H1 (cell line): Measurements from ENCODE around the gene SGCE. TPM values are rescaled to one million over a fixed set of nuclear protein-coding genes. Genes with fewer than 3 reads are reported as not detected.

Source experiments
- CTCF ChIA-PET: fragments of 300-600 bp; sonication (Branson Sonifier 250); formaldehyde crosslinking; loops from one replicate; lab custom pipeline; 2021; ENCODE audit not compliant: partially characterized antibody; lab: Charles Lee
- POLR2A ChIA-PET: fragments of 300-600 bp; sonication (Branson Sonifier 250); formaldehyde crosslinking; loops from one replicate; lab custom pipeline; 2021; ENCODE audit warnings: inconsistent platforms; ENCODE audit not compliant: partially characterized antibody; lab: Charles Lee
- DNase-seq, 2 experiments: peaks; one replicate each; pipeline versions ENCODE4 v3.0.0 to v3.0.0-alpha.2; 2010 to 2022; ENCODE audit warnings: low spot score in 2 of 2, low read depth in 1 of 2, mixed read lengths in 1 of 2
- FAIRE-seq: peaks from 2 replicates; lab custom pipeline; 2011; peaks lifted over from hg19 to GRCh38; lab: Jason Lieb, UNC
- H2AFZ ChIP-seq: 2 replicates; pipeline ENCODE4 v1.8.1; 2012; ENCODE audit warnings: low read length, inconsistent platforms
- H2AK5ac ChIP-seq: 2 replicates; pipeline ENCODE4 v1.6.1; 2013; ENCODE audit warnings: low read depth, low read length
- H2BK120ac ChIP-seq: replicated peaks from 2 replicates; pipeline ENCODE3; 2013; ENCODE audit warnings: low read depth, low read length, inconsistent platforms
- H2BK12ac ChIP-seq: 2 replicates; pipeline ENCODE4 v1.6.1; 2013; ENCODE audit warnings: low read depth, low read length
- H2BK15ac ChIP-seq: 2 replicates; pipeline ENCODE4 v1.6.1; 2013; ENCODE audit warnings: low read length
- H2BK20ac ChIP-seq: 2 replicates; pipeline ENCODE4 v1.6.1; 2013; ENCODE audit warnings: low read length
- H2BK5ac ChIP-seq: 2 replicates; pipeline ENCODE4 v1.6.1; 2013; ENCODE audit warnings: low read depth, low read length
- H3K14ac ChIP-seq: 2 replicates; pipeline ENCODE4 v1.6.1; 2013; ENCODE audit warnings: inconsistent platforms; ENCODE audit not compliant: insufficient read length
- H3K18ac ChIP-seq: 2 replicates; pipeline ENCODE4 v1.6.1; 2013; ENCODE audit warnings: low read length; ENCODE audit errors: extremely low read depth
- H3K23ac ChIP-seq: 2 replicates; pipeline ENCODE4 v1.6.1; 2013; ENCODE audit warnings: inconsistent platforms; ENCODE audit not compliant: insufficient read length
- H3K23me2 ChIP-seq: 2 replicates; pipeline ENCODE4 v1.6.1; 2013; ENCODE audit warnings: low read depth, low read length
- H3K27ac ChIP-seq: 2 replicates; pipeline ENCODE4 v1.6.1; 2011; ENCODE audit warnings: low read depth, low read length, inconsistent platforms
- H3K27me3 ChIP-seq, 4 experiments: replicated peaks in 1 of 4; 1 replicate in 1 of 4; 2 replicates in 3 of 4; pipeline versions ENCODE4 v1.6.1 to v1.8.1; 2011 to 2013; ENCODE audit warnings: low read length in 3 of 4, mild to moderate bottlenecking in 3 of 4, inconsistent platforms in 2 of 4, mixed read lengths in 2 of 4, moderate library complexity in 1 of 4; ENCODE audit not compliant: control insufficient read depth in 3 of 4, insufficient read depth in 3 of 4; ENCODE audit errors: extremely low read depth in 1 of 4
- H3K36me3 ChIP-seq, 4 experiments: 2 replicates each; pipeline versions ENCODE4 v1.6.1 to v1.8.1; 2011 to 2013; ENCODE audit warnings: mild to moderate bottlenecking in 4 of 4, low read length in 3 of 4, moderate library complexity in 2 of 4, control low read depth in 1 of 4, inconsistent platforms in 1 of 4; ENCODE audit not compliant: insufficient read depth in 4 of 4, control insufficient read depth in 2 of 4
- H3K4ac ChIP-seq: replicated peaks from 2 replicates; pipeline ENCODE3; 2013; ENCODE audit warnings: low read length, low read depth, mixed read lengths, inconsistent platforms; ENCODE audit not compliant: insufficient read length
- H3K4me1 ChIP-seq, 4 experiments: replicated peaks in 1 of 4; 1 replicate in 1 of 4; 2 replicates in 3 of 4; pipeline versions ENCODE4 v1.6.1 to v1.8.1; 2011 to 2013; ENCODE audit warnings: low read length in 3 of 4, inconsistent platforms in 2 of 4, mixed read lengths in 1 of 4; ENCODE audit not compliant: insufficient read depth in 4 of 4, control insufficient read depth in 3 of 4
- H3K4me2 ChIP-seq, 2 experiments: 2 replicates each; pipeline versions ENCODE4 v1.6.1 to v1.8.1; 2011 to 2013; ENCODE audit warnings: low read depth in 2 of 2, low read length in 2 of 2, control low read depth in 1 of 2, inconsistent platforms in 1 of 2, mild to moderate bottlenecking in 1 of 2; ENCODE audit not compliant: insufficient read depth in 1 of 2
- H3K4me3 ChIP-seq, 4 experiments: fragments of 200-600, 300-600 bp in 1 of 4; sonication (generic), shearing (Covaris generic), sonication (Bioruptor Twin) in 1 of 4; 2 replicates each; pipeline versions ENCODE4 v1.5.1 to v1.8.1; 2011 to 2016; ENCODE audit warnings: low read length in 4 of 4, low read depth in 3 of 4, control low read depth in 2 of 4, inconsistent platforms in 2 of 4, mild to moderate bottlenecking in 2 of 4, mixed read lengths in 1 of 4, moderate library complexity in 1 of 4; ENCODE audit not compliant: insufficient read depth in 2 of 4; ENCODE audit errors: extremely low read depth in 1 of 4
- H3K56ac ChIP-seq: replicated peaks from 2 replicates; pipeline ENCODE3; 2013; ENCODE audit warnings: low read depth, mild to moderate bottlenecking, mixed read lengths, low read length, inconsistent platforms; ENCODE audit not compliant: insufficient read length
- H3K79me1 ChIP-seq: 2 replicates; pipeline ENCODE4 v1.6.1; 2013; ENCODE audit warnings: low read depth, low read length, control low read depth
- H3K79me2 ChIP-seq, 2 experiments: 2 replicates each; pipeline versions ENCODE4 v1.6.1 to v1.8.1; 2012 to 2013; ENCODE audit warnings: low read length in 2 of 2, mild to moderate bottlenecking in 2 of 2, inconsistent platforms in 1 of 2; ENCODE audit not compliant: insufficient read depth in 2 of 2, control insufficient read depth in 1 of 2
- H3K9ac ChIP-seq, 4 experiments: replicated peaks in 1 of 4; 1 replicate in 1 of 4; 2 replicates in 3 of 4; pipeline versions ENCODE4 v1.6.1 to v1.8.1; 2011 to 2013; ENCODE audit warnings: low read depth in 3 of 4, low read length in 3 of 4, control low read depth in 2 of 4, mild to moderate bottlenecking in 2 of 4, moderate library complexity in 2 of 4, inconsistent platforms in 1 of 4; ENCODE audit errors: extremely low read depth in 1 of 4
- H3K9me3 ChIP-seq, 2 experiments: 2 replicates each; pipeline versions ENCODE4 v1.6.1 to v1.8.1; 2012 to 2013; ENCODE audit warnings: mild to moderate bottlenecking in 2 of 2, moderate library complexity in 2 of 2, control low read depth in 1 of 2, inconsistent platforms in 1 of 2, low read depth in 1 of 2, low read length in 1 of 2, mixed read lengths in 1 of 2; ENCODE audit not compliant: insufficient read depth in 2 of 2
- H4K20me1 ChIP-seq, 2 experiments: replicated peaks in 1 of 2; 2 replicates each; pipeline versions ENCODE3 to v1.8.1; 2011 to 2013; ENCODE audit warnings: inconsistent platforms in 2 of 2, low read length in 2 of 2, mild to moderate bottlenecking in 1 of 2; ENCODE audit not compliant: insufficient read depth in 2 of 2, control insufficient read depth in 1 of 2
- H4K5ac ChIP-seq: 2 replicates; pipeline ENCODE4 v1.6.1; 2013; ENCODE audit warnings: low read length, low read depth, mixed read lengths, inconsistent platforms; ENCODE audit not compliant: insufficient read length
- H4K8ac ChIP-seq: 2 replicates; pipeline ENCODE4 v1.8.0; 2013; ENCODE audit warnings: mild to moderate bottlenecking, moderate library complexity, low read length, inconsistent platforms; ENCODE audit not compliant: insufficient read depth; ENCODE audit errors: extremely low read depth
- H4K91ac ChIP-seq: replicated peaks from 2 replicates; pipeline ENCODE3; 2013; ENCODE audit warnings: low read length, mixed read lengths, inconsistent platforms; ENCODE audit not compliant: insufficient read length
- ASH2L ChIP-seq: fragments of 200-600, 300-600 bp; sonication (generic); IDR thresholded peaks from one replicate; pipeline ENCODE4 v1.7.1; 2017; ENCODE audit warnings: low read length
- CBX8 ChIP-seq: fragments of 300-800, 300-1000 bp; sonication (generic); IDR thresholded peaks from 2 replicates; pipeline ENCODE4 v1.7.1; 2016; ENCODE audit warnings: low read depth, low read length, borderline replicate concordance
- EP300 ChIP-seq, 2 experiments: IDR thresholded peaks; 1 replicate in 1 of 2; 2 replicates in 1 of 2; pipeline ENCODE4 v1.6.1; 2011 to 2012; ENCODE audit warnings: low read depth in 2 of 2, low read length in 2 of 2, mild to moderate bottlenecking in 2 of 2, borderline replicate concordance in 1 of 2, inconsistent platforms in 1 of 2, moderate library complexity in 1 of 2
- MAFK ChIP-seq: IDR thresholded peaks from 2 replicates; pipeline ENCODE4 v1.6.1; 2012; ENCODE audit warnings: low read depth, mild to moderate bottlenecking, improper control_type of control experiment, low read length
- RXRA ChIP-seq: IDR thresholded peaks from 2 replicates; pipeline ENCODE4 v1.6.1; 2011; ENCODE audit warnings: low read depth, mild to moderate bottlenecking, low read length, moderate library complexity; ENCODE audit not compliant: insufficient read depth
- TAF1 ChIP-seq: IDR thresholded peaks from 2 replicates; pipeline ENCODE4 v1.6.1; 2011; ENCODE audit warnings: mild to moderate bottlenecking, low read depth, low read length
- WGBS, 2 experiments: shearing (Covaris generic) in 1 of 2; methylation state at CpG; one replicate each; pipeline versions ENCODE4 v1.1.6 to v1.1.7; 2013 to 2015; ENCODE audit warnings: low lambda C conversion rate in 2 of 2, mixed read lengths in 2 of 2, inconsistent platforms in 1 of 2, low coverage in 1 of 2, missing lambda C conversion rate in 1 of 2; ENCODE audit not compliant: insufficient replicate concordance in 2 of 2, insufficient coverage in 1 of 2, insufficient read length in 1 of 2; ENCODE audit errors: extremely low coverage in 1 of 2, missing lambda C conversion rate in 1 of 2; 5-methylcytosine and 5-hydroxymethylcytosine counted together
- polyA plus RNA-seq, 7 experiments: library from polyadenylated mRNA; depleted of rRNA in 3 of 7; stranded (reverse) in 5 of 7; unstranded in 2 of 7; fragments of >200 nt in 5 of 7; fragments of 200-250 nt in 2 of 7; gene quantifications; 1 replicate in 5 of 7; 2 replicates in 1 of 7; 4 replicates in 1 of 7; pipeline versions ENCODE4 v1.2.1 to v1.2.3, GENCODE V29; 2011 to 2013; ENCODE audit warnings: missing spikeins in 2 of 7, mixed read lengths in 2 of 7
- total RNA-seq: library from RNA; stranded (reverse); fragmentation: NEBNext Ultra II Directional; extraction: Animal tissue kit (Norgen Biotek cat#: 25700); gene quantifications from 2 replicates; pipeline ENCODE4 v1.2.1, GENCODE V29; 2021

SGCE gene
- total and polyA plus RNA-seq, 2 of the 8 experiments (the other 6 are each of a cell fraction or from before 2014, with no cell fraction given): 12.8 to 25.0 TPM

- Histone ChIP-seq H2AK5ac (no peak overlapping the region), H2BK20ac (no peak overlapping the region), H2BK12ac (no peak overlapping the region), H3K23ac (no peak overlapping the region), H2BK15ac (no peak overlapping the region), H4K20me1 (no peaks in the 10 kb centered on the region), H3K79me1 (no peaks in the 10 kb centered on the region), H4K8ac (no peak overlapping the region), H3K18ac (no peak overlapping the region), H3K9ac (no peak overlapping the region), H4K91ac (no peak overlapping the region), H3K14ac (no peak overlapping the region), H3K79me2 (no peaks in the 10 kb centered on the region), H2BK5ac (no peak overlapping the region), H3K4me3 (no peak overlapping the region), H2AFZ (no peak overlapping the region), H3K23me2 (no peaks in the 10 kb centered on the region), H3K56ac (no peak overlapping the region), H3K27me3 (no peaks in the 10 kb centered on the region), H3K4ac (no peak overlapping the region), H3K9me3 (no peaks in the 10 kb centered on the region), H2BK120ac (no peak overlapping the region), H3K27ac (no peak overlapping the region), H4K5ac (no peak overlapping the region), H3K36me3 (no peaks in the 10 kb centered on the region), H3K4me1 (no peaks in the 10 kb centered on the region), H3K4me2 (no peak overlapping the region)
- FAIRE-seq (no peak), DNase-seq (no peak)
- CTCF ChIA-PET: interaction anchor here (1.1 kb wide), 1 partner anchor 9 kb away, joined by 3 read pairs; no protein-coding TSS in a partner anchor
- TF ChIP-seq CBX8: no peak
- TF ChIP-seq EP300 (IDR thresholded peaks at IDR 0.05; ENCODE audit: borderline replicate concordance in 1 of 2, low read depth in 2 of 2, low read length in 2 of 2): no peak
- no peak for TF ChIP-seq RXRA
- TF ChIP-seq ASH2L: no peak
- TF ChIP-seq MAFK: no peak
- TF ChIP-seq TAF1: no peak
- POLR2A ChIA-PET: no interaction called here
- 84% methylated on average over 3 of the region's 3 CpGs; no CpG with 5 or more reads in 1 of the 2 experiments for WGBS, 2 experiments
These were observed 32.1 kb downstream of the SGCE start for GRCh38 chr7:94623820-94624219.
